Muscle layer of duodenum (tissue), 2 donors: ENCODE measurements around the gene EYA2.
"Not testable (repeated sequence)": the region's sequence is repeated elsewhere in the genome, so short reads cannot be mapped to it uniquely, and the experiment has no call there.

Source experiments
- H3K27ac ChIP-seq: one replicate; pipeline ENCODE4 v1.7.0; 2013; ENCODE audit warnings: mild to moderate bottlenecking, low read length
- H3K27me3 ChIP-seq: one replicate; pipeline ENCODE4 v1.7.0; 2013; ENCODE audit warnings: low read depth, mild to moderate bottlenecking, control low read depth, low read length
- H3K36me3 ChIP-seq, 2 donors: one replicate each; pipeline ENCODE4 v1.7.0; 2013; ENCODE audit warnings: low read length in 2 of 2, control low read depth in 1 of 2, mild to moderate bottlenecking in 1 of 2; ENCODE audit not compliant: insufficient read depth in 2 of 2, control insufficient read depth in 1 of 2
- H3K4me1 ChIP-seq, 2 donors: one replicate each; pipeline ENCODE4 v1.7.0; 2013; ENCODE audit warnings: low read length in 2 of 2, mild to moderate bottlenecking in 2 of 2, control low read depth in 1 of 2, moderate library complexity in 1 of 2; ENCODE audit not compliant: insufficient read depth in 2 of 2, control insufficient read depth in 1 of 2
- H3K4me3 ChIP-seq, 2 donors: one replicate each; pipeline ENCODE4 v1.7.0; 2013; ENCODE audit warnings: low read length in 2 of 2, low read depth in 1 of 2, mild to moderate bottlenecking in 1 of 2
- H3K9me3 ChIP-seq, 2 donors: one replicate each; pipeline ENCODE4 v1.7.0; 2013; ENCODE audit warnings: low read length in 2 of 2, control low read depth in 1 of 2, mild to moderate bottlenecking in 1 of 2; ENCODE audit not compliant: control insufficient read depth in 1 of 2
- donor health status: healthy.

EYA2 gene

GRCh38 chr20:47174456-47175243, 280.0 kb downstream of the EYA2 start:
- Histone ChIP-seq H3K27me3 (no peaks in the 10 kb centered on the region), H3K4me1 (no peaks in the 10 kb centered on the region), H3K27ac (no peak overlapping the region), H3K9me3 (no peaks in the 10 kb centered on the region), H3K36me3 (no peaks in the 10 kb centered on the region), H3K4me3 (no peak overlapping the region)

GRCh38 chr20:47175493-47175892, 280.9 kb downstream of the EYA2 start:
- H3K27me3 ChIP-seq = no peaks in the 10 kb centered on the region
- H3K36me3 ChIP-seq = no peaks in the 10 kb centered on the region
- H3K27ac ChIP-seq = no peak overlapping the region
- no peaks in the 10 kb centered on the region for H3K9me3 ChIP-seq
- no peak overlapping the region for H3K4me3 ChIP-seq
- H3K4me1 ChIP-seq = no peaks in the 10 kb centered on the region

- H3K36me3 ChIP-seq, H3K27ac ChIP-seq, H3K4me3 ChIP-seq, H3K9me3 ChIP-seq, H3K27me3 ChIP-seq, H3K4me1 ChIP-seq: not testable (repeated sequence)
Observed at GRCh38 chr20:47176217-47176616, 281.6 kb downstream of the EYA2 start.

- no peaks in the 10 kb centered on the region for H3K36me3 ChIP-seq
- H3K9me3 ChIP-seq = no peaks in the 10 kb centered on the region
- no peak overlapping the region for H3K4me3 ChIP-seq
- no peaks in the 10 kb centered on the region for H3K4me1 ChIP-seq
- no peak overlapping the region for H3K27ac ChIP-seq
- H3K27me3 ChIP-seq = no peaks in the 10 kb centered on the region
Observed at GRCh38 chr20:47178277-47178676, 283.6 kb downstream of the EYA2 start.

- no peaks in the 10 kb centered on the region for H3K36me3 ChIP-seq
- H3K4me3 ChIP-seq = no peak overlapping the region
- no peaks in the 10 kb centered on the region for H3K27me3 ChIP-seq
- H3K27ac ChIP-seq = no peak overlapping the region
- no peaks in the 10 kb centered on the region for H3K4me1 ChIP-seq
- H3K9me3 ChIP-seq = no peaks in the 10 kb centered on the region
Observed at GRCh38 chr20:47178851-47179250, 284.2 kb downstream of the EYA2 start.

- Histone ChIP-seq H3K27ac (no peak overlapping the region), H3K36me3 (no peaks in the 10 kb centered on the region), H3K27me3 (no peaks in the 10 kb centered on the region), H3K9me3 (no peaks in the 10 kb centered on the region), H3K4me3 (no peak overlapping the region), H3K4me1 (no peaks in the 10 kb centered on the region)
Observed at GRCh38 chr20:47179267-47179666, 284.6 kb downstream of the EYA2 start.

- no peaks in the 10 kb centered on the region for H3K4me1 ChIP-seq
- no peak overlapping the region for H3K27ac ChIP-seq
- H3K36me3 ChIP-seq = no peaks in the 10 kb centered on the region
- H3K9me3 ChIP-seq = no peaks in the 10 kb centered on the region
- no peak overlapping the region for H3K4me3 ChIP-seq
- no peaks in the 10 kb centered on the region for H3K27me3 ChIP-seq
Observed at GRCh38 chr20:47181056-47181862, 286.6 kb downstream of the EYA2 start.

GRCh38 chr20:47183367-47183766, 288.7 kb downstream of the EYA2 start:
- Histone ChIP-seq H3K36me3 (no peaks in the 10 kb centered on the region), H3K9me3 (no peaks in the 10 kb centered on the region), H3K27me3 (no peaks in the 10 kb centered on the region), H3K27ac (no peak overlapping the region), H3K4me1 (no peaks in the 10 kb centered on the region), H3K4me3 (no peak overlapping the region)

- no peaks in the 10 kb centered on the region for H3K36me3 ChIP-seq
- peaks cover 0 to 5% of the 10 kb centered on the region in 2 donors for H3K9me3 ChIP-seq
- no peaks in the 10 kb centered on the region for H3K27me3 ChIP-seq
- no peak overlapping the region for H3K27ac ChIP-seq
- H3K4me3 ChIP-seq = no peak overlapping the region
- H3K4me1 ChIP-seq = no peaks in the 10 kb centered on the region
Observed at GRCh38 chr20:47187450-47188195, 293.0 kb downstream of the EYA2 start.

- Histone ChIP-seq H3K4me3 (no peak overlapping the region), H3K27ac (no peak overlapping the region), H3K9me3 (peaks cover 0 to 5% of the 10 kb centered on the region in 2 donors), H3K4me1 (no peaks in the 10 kb centered on the region), H3K27me3 (no peaks in the 10 kb centered on the region), H3K36me3 (no peaks in the 10 kb centered on the region)
Observed at GRCh38 chr20:47188540-47188939, 293.9 kb downstream of the EYA2 start.

- H3K27ac ChIP-seq = no peak overlapping the region
- H3K4me3 ChIP-seq = no peak overlapping the region
- H3K36me3 ChIP-seq = no peaks in the 10 kb centered on the region
- no peaks in the 10 kb centered on the region for H3K27me3 ChIP-seq
- peaks cover 0 to 5% of the 10 kb centered on the region in 2 donors for H3K9me3 ChIP-seq
- no peaks in the 10 kb centered on the region for H3K4me1 ChIP-seq
Observed at GRCh38 chr20:47189060-47189459, 294.4 kb downstream of the EYA2 start.
